GM19328 (cell line): Measurements from ENCODE around the gene CEP250.
A peak's percentile ranks its signal among the peaks of the same experiment; 100 is the strongest.
"Not testable (repeated sequence)": the region's sequence is repeated elsewhere in the genome, so short reads cannot be mapped to it uniquely, and the experiment has no call there.

Source experiments
- ATAC-seq: cut with Tn5 transposase; IDR thresholded peaks from one replicate; pipeline ENCODE4 v1.9.1; 2021; ENCODE audit warnings: mild to moderate bottlenecking, moderate library complexity; ENCODE audit not compliant: unreplicated experiment

CEP250 gene

DNA sequence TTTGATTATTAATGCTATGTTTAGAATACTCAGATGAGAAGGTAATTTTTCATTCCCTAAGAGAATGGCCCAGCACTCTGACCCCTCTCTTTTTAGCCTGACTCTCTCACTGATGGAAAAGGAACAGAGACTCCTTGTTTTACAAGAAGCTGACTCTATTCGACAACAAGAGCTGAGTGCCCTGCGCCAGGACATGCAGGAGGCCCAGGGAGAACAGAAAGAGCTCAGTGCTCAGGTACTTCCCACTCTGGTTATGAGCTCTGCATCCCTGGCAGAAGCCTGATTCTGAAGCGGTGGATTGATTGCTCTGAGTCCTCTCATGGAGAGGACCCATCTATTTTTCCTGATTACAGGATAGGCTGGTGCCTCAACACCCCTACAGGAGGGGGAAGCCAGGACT lies 41.1 kb downstream of the CEP250 start:
- ATAC-seq = no peak

DNA sequence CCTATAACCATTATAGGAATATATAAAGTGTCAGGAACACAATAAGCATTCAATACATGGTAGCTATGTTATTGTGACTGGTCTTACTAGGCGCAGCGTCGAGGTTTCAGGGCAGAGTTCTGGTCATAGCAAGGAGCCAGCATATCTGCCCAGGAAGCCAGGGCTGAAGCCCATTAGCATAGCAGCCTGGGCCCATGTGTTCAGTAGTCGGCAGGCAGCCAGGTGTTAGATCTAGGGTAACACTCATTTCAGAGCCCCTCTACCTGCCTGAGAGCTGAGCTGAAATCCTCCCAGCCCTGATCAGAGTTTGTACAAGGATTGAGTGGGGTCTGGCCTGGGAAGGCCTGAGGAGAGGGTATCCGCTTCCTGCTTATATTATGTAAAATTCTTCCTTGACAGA lies 41.9 kb downstream of the CEP250 start:
- no peak for ATAC-seq

DNA sequence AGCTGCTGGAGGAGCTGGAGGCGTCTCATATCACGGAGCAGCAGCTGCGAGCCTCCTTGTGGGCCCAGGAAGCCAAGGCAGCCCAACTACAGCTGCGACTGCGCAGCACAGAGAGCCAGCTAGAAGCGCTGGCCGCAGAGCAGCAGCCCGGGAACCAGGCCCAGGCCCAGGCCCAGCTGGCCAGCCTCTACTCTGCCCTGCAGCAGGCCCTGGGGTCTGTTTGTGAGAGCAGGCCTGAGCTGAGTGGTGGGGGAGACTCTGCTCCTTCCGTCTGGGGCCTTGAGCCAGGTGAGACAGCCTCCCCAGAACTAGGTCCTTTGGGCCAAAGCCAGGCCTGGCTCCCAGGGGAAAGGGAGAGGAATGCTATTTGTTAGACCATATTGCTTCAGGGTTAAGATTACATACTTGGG lies 42.4 kb downstream of the CEP250 start:
- no peak for ATAC-seq

DNA sequence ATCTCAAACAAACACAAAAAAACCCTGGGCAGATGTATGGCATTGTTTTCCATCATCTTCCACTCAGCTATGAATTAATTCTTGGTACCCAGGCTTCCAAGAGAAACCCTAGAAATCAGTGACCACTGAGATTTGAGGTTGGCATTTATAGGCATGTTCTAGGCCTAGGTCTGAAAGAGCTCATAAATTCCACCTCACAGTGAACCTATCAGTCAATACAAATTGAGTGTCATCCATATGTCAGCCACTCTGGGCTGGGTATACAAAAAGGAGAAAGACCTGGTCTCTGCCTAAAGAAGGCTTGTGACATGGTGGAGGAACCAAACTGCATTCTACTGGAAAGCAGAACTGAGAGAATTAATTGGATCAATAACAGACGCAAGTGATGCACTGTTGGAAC lies 43.9 kb downstream of the CEP250 start:
- ATAC-seq = no peak

DNA sequence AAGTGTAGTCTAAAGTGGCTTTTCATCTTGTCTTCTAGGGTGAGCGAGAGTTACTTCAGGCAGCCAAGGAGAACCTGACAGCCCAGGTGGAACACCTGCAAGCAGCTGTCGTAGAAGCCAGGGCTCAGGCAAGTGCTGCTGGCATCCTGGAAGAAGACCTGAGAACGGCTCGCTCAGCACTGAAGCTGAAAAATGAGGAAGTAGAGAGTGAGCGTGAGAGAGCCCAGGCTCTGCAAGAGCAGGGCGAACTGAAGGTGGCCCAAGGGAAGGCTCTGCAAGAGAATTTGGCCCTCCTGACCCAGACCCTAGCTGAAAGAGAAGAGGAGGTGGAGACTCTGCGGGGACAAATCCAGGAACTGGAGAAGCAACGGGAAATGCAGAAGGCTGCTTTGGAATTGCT lies 47.0 kb downstream of the CEP250 start:
- ATAC-seq = peak; percentile 60

DNA sequence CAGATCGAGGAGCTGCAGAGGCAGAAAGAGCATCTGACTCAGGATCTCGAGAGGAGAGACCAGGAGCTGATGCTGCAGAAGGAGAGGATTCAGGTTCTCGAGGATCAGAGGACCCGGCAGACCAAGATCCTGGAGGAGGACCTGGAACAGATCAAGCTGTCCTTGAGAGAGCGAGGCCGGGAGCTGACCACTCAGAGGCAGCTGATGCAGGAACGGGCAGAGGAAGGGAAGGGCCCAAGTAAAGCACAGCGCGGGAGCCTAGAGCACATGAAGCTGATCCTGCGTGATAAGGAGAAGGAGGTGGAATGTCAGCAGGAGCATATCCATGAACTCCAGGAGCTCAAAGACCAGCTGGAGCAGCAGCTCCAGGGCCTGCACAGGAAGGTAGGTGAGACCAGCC lies 47.9 kb downstream of the CEP250 start:
- ATAC-seq = no peak

DNA sequence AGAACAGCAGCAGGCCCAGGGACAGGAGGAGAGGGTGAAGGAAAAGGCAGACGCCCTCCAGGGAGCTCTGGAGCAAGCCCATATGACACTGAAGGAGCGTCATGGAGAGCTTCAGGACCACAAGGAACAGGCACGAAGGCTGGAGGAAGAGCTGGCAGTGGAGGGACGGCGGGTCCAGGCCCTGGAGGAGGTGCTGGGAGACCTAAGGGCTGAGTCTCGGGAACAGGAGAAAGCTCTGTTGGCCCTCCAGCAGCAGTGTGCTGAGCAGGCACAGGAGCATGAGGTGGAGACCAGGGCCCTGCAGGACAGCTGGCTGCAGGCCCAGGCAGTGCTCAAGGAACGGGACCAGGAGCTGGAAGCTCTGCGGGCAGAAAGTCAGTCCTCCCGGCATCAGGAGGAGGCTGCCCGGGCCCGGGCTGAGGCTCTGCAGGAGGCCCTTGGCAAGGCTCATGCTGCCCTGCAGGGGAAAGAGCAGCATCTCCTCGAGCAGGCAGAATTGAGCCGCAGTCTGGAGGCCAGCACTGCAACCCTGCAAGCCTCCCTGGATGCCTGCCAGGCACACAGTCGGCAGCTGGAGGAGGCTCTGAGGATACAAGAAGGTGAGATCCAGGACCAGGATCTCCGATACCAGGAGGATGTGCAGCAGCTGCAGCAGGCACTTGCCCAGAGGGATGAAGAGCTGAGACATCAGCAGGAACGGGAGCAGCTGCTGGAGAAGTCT lies 48.6 kb downstream of the CEP250 start:
- no peak for ATAC-seq

DNA sequence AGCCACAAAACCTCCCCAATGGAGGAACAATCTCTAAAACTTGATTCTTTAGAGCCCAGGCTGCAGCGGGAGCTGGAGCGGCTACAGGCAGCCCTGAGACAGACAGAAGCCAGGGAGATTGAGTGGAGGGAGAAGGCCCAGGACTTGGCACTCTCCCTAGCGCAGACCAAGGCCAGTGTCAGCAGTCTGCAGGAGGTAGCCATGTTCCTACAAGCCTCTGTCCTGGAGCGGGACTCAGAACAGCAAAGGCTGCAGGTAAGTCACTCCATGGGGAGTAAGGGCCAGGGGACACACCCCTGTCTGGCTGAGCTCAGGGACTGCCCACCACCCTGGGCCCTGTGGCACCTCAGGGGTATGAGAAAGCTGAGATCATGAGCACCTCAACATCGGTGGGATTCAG lies 49.4 kb downstream of the CEP250 start:
- no peak for ATAC-seq

DNA sequence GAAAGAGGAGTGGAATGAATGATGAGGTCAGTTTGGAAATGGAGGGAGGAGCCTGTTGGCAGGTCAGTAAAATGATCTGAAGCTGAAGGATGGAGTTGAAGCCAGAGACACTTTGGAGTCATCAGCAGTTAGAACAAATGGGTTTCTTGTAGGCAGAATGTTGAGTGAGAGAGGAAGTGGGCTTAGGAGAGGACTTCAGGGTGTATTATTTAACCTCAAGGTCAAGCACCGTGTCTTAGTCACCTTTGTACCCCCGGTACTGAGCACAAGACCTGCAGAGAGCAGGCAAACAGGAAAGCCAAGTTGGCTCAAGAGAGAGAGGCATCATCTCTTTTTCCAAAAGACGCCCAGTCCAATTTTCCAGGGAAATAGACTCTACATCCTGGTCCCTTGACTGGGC lies 50.8 kb downstream of the CEP250 start:
- no peak for ATAC-seq

DNA sequence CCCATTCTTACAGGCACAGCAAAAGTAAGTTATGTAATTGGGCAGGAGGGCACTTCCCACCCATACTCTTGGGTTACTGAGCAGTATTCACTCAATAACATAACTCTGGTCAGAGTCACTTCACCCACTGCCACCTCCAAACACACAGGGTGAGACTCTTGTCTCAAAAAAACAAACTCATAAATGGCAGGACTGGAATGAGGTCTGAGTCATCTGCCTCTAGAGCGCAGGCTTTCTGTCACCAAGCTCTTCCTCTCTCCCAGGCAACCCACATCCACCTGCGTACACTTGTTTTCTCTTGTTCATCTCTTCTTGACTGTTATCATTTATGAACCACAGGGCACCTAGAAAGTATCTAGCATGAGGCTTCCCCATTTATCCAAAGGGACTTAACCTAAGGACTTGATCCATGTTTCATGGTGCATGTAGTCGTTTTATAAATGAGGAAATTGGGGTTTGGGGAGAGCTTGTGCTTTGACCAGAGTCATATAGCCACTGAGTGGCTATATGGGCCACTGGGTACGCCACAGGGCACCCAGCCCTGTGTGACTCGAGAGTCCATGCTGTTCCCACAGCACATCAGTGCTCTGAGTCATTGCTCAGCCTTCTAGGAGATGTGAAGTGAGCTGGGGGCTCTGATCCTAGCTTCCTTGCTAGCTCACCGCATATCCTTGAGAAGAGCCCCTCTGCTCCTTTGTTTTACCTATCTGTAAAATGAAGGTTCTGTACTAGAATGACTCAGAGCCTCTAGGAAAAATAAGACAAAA lies 51.7 kb downstream of the CEP250 start:
- no peak for ATAC-seq

DNA sequence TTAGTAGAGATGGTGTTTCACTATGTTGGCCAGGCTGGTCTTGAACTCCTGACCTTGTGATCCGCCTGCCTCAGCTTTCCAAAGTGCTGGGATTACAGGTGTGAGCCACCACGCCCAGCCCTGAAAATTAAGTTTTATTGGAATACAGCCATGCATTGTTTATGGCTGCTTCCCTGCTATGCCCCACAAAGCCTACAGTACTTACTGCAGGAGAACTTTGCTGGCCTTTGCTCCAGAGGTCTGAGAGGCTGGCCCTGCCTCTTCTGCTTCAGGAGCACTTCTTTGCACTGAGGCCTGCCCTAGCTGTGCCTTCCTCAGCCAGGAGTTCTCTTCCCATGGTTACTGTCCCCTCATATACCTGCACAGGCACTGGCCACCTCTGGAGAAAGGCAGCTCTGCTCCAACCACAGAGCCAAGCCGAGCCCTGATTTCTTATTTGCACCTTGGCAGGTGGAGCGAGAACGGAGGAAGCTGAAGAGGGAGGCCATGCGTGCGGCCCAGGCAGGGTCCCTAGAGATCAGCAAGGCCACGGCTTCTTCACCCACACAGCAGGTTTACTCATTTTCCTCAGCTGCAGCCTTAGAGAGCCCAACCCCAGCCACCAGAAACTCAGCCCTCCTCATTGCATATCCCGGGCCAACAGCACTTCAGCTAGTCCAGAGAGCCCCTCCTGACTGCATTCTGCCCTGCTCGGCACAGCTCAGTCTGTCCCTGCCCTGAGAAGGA lies 53.3 kb downstream of the CEP250 start:
- ATAC-seq = no peak

DNA sequence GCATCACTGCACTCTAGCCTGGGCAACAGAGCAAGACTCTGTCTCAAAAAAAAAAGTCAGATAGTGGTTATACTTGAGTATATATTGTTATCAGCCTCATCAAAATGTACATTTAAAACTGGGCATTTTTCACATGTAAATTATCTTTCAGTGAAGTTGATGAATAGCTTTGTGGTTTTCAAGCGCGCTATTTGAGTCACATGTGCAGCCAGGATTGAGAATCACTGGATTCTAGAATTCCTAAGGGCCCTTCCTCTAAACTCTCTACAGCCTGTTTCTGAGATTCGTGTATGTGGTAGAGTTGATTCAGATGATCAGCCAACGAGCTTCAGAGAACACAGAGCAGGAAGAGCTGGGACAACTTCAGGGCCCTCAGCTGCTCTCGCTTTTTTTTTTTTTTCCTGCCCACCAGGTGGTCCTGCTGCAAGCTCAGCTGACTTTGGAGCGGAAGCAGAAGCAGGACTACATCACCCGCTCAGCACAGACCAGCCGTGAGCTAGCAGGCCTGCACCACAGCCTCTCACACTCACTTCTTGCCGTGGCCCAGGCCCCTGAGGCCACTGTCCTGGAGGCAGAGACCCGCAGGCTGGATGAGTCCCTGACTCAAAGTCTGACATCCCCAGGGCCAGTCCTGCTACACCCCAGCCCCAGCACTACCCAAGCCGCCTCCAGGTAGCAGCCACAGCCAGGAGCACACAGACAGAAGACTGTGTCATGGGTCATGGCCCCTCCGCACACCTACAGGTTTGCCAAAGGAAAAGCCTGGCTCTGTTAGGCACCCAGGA lies 55.7 kb downstream of the CEP250 start:
- no peak for ATAC-seq

DNA sequence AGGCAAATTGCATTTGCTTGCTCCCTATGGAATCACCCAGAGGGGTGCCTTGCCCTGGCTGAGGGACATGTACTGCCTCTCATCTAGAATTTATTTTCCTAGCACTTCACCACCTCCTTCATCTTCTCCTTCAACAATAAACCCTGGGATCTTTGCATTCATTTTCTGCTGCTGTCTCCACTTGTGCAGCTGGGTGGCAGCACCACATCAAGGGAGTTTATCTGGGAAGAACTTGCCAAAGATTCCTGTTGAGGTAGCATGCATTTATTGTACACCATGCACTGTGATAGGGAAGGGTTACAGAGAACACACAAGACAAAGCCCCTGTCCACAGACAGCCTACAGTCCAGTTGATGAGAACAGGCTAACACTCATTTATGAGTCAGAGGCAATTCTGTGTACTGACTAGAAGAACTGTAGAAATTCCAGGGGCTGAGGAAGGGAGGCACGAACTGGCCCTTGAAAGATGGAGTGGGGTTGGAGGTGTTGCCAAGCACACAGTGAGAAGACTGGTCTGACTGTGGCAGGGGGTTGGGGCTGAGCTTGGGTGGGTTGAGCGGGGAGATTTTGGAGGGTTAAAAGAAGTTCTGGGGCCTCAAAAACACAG lies 56.5 kb downstream of the CEP250 start:
- no peak for ATAC-seq

DNA sequence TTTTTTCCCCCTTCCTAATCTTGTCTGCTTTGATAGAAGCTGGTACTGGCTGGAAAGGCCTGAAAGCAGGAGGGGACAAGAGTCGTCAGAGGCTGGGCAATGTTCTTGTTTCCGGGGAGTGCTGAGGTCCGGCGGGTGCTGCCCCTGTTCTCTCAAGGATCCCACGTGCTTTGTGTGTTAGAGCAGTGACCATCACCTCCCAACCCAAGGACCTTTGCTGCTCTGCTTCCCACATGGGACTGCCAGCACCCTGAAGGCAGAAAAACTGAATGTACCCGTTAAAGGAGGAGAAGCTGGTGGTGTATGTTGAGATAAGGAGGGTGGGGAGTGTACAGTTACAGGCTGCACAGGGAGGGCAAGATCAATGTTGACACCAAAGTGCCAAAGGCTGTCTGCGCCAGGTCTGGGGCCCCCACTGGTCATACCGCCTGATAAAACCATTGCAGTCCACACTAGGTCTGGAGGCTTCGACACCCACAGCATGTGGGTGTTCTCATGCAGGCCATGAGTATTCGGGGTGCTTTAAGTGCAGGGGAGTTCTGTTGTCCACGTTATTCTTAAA lies 59.1 kb downstream of the CEP250 start:
- ATAC-seq = no peak

DNA sequence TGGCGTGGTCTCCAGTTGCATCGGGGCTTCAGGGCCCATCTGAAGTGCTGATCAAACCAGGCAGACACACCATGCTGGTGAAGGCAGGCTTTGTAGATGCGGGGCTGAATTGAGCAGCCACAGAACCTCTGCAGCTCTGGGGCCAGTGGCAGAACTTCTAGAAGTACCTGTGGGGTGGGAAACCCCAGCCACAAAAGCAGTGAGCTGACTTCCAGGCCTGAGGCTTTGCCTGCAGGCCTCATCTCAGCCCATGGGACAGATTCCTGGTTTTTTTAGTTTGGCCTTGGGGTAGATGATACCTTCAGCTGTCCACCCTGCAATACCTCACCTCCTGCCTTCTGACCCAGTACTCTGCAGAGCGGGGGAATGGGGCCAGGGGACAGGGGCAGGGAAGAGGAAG lies 59.9 kb downstream of the CEP250 start:
- ATAC-seq = no peak

DNA sequence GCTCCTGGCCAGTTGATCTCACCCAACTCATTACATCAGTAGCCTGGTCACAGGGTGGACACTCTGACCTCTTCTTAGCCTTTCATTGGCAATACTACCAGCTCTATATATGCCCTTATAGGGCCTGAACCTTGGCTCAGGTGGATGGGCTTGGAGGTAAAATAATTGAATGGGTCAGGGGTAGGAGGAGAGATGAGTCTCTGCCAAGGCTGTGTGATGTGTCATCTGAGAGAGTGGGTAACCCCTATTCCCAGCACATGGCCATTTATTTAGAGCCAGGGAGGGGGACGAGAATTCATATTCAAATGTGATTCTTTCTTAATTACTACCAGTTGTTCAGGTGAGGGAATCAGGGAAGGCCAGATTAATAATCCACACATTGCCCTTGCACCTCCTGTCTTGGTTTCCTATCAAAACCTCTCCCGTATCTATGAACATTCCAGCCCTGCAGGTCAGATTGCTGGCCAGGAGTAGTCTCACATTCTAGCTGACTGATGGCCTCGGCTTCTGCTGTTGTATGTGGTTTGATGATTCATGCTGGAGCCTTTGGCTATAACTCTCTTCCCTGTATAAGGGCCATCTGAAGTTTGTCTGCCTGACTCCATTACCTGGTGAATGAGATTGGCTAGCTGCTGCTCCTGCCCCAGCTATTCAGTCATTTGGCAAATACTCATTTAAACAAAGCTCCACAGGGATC lies 60.7 kb downstream of the CEP250 start:
- ATAC-seq = no peak

DNA sequence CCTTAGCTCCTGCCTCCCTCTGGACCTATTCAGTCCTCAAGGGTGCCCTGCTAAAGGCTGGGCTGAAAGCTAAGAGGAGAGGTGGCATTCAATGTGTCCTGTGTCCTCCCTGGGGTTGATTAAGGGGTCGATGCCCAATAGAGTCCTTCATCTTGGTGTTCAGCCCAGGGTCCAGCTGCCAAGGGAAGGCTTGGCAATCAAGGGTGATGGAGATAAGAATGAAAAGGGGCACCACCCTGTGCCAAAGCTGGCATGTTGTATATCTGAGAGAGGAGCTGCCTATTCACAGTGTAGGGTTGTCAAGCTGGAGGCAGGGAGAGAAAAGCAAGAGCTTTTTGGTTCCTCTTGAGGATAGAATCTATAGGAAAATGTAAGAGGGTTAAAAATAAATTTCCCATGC lies 61.7 kb downstream of the CEP250 start:
- no peak for ATAC-seq

DNA sequence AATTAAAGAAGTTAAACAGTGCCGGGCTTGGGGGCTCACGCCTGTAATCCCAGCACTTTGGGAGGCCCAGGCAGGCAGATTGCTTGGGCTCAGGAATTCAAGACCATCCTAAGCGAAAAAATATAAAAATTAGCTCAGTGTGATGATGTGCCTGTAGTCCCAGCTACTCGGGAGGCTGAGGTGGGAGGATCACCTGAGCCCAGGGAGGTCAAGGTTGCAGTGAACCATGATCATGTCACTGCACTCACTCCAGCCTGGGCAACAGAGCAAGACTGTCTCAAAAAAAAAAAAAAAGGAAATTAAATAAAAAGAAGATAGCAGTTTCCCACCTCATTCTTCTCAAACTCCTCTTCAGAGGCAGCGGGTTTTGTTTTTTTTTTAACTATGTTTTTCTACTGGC lies 62.4 kb downstream of the CEP250 start:
- ATAC-seq = not testable (repeated sequence)

DNA sequence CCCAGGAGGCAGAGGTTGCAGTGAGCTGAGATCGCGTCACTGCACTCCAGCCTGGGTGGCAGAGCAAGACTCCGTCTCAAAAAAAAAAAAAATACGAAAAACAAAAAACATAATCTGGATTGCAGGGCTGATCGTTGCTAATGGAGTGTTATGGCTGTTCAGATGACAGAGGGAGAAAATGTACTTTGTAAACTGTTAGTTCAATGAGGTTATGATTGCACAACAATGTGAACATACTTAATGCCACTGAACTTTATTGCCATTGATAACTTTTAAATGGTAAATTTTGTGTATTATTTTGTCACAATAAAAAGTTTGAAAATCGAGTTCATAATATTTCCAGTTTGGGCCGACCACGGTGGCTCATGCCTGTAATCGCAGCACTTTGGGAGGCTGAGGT lies 63.6 kb downstream of the CEP250 start:
- no peak for ATAC-seq
